ENCODE data around the gene SLC38A6. TPM values are rescaled to one million over a fixed set of nuclear protein-coding genes. Genes with fewer than 3 reads are reported as not detected.

The SLC38A6 gene
- total RNA-seq, 1 experiment from 2014 or later: 6.0 TPM

- H2BK15ac ChIP-seq (ENCODE audit: low read depth, low read length): no peak overlapping the region
- no peak overlapping the region for H3K14ac ChIP-seq (ENCODE audit: insufficient read depth, low read length)
- H3K4me2 ChIP-seq (ENCODE audit: insufficient read depth, insufficient read length, low read length): no peak overlapping the region
- no peak for DNase-seq
- no peak overlapping the region for H3K9ac ChIP-seq (ENCODE audit: extremely low read depth, insufficient read length, low read length)
- no peak overlapping the region for H4K8ac ChIP-seq (replicated peaks; ENCODE audit: insufficient read length, low read depth, low read length)
- H3K23ac ChIP-seq (ENCODE audit: insufficient read length, low read depth, low read length): no peak overlapping the region
- no peak overlapping the region for H2AFZ ChIP-seq (ENCODE audit: low read length)
- no peak overlapping the region for H3K56ac ChIP-seq (ENCODE audit: insufficient read length, low read depth, low read length)
- H2BK20ac ChIP-seq (ENCODE audit: low read depth, low read length, poor library complexity, severe bottlenecking): no peak overlapping the region
- Mint-ChIP-seq H3K27me3 (ENCODE audit: low read depth) (no peaks in the 10 kb centered on the region), H3K4me3 (no peak overlapping the region), H3K9me3 (no peaks in the 10 kb centered on the region; a peak in 1 of 5 replicates), H3K36me3 (ENCODE audit: insufficient read depth in 1 of 3, low read depth in 3 of 3) (peaks cover 0 to 9% (median 0%) of the 10 kb centered on the region in 3 experiments; a peak in 1 of 7 replicates), H3K27ac (no peak overlapping the region), H3K4me1 (no peaks in the 10 kb centered on the region)
- no peak overlapping the region for H2AK5ac ChIP-seq (ENCODE audit: insufficient read length, low read length)
- H3K27ac ChIP-seq (ENCODE audit: insufficient read length, low read depth, low read length): no peak overlapping the region
- no peak for TF ChIP-seq CTCF (conservative IDR thresholded peaks at IDR 0.05)
- no peak overlapping the region for H2BK120ac ChIP-seq (ENCODE audit: low read depth, low read length, poor library complexity, severe bottlenecking)
- H3K18ac ChIP-seq (ENCODE audit: insufficient read length, low read depth, low read length): no peak overlapping the region
- H3K9me3 ChIP-seq (ENCODE audit: control insufficient read depth, low read depth, low read length): no peaks in the 10 kb centered on the region
- H3K4me1 ChIP-seq (ENCODE audit: insufficient read depth, low read length): no peaks in the 10 kb centered on the region
- H2BK12ac ChIP-seq (ENCODE audit: insufficient read length, low read depth, low read length): no peak overlapping the region
- H4K5ac ChIP-seq (ENCODE audit: insufficient read length, low read depth, low read length): no peak overlapping the region
- no peak overlapping the region for H3T11ph ChIP-seq (ENCODE audit: low read length)
- H4K20me1 ChIP-seq (ENCODE audit: control insufficient read depth, insufficient read depth, insufficient read length): no peaks in the 10 kb centered on the region
- no peak overlapping the region for H2BK5ac ChIP-seq (ENCODE audit: insufficient read length, low read length)
- no peaks in the 10 kb centered on the region for H3K79me2 ChIP-seq (ENCODE audit: insufficient read depth, low read length)
- H4K91ac ChIP-seq (ENCODE audit: insufficient read length, low read depth, low read length): no peak overlapping the region
- no peaks in the 10 kb centered on the region; the same call in 1 of the 2 replicates for H3K27me3 ChIP-seq (ENCODE audit: insufficient read depth, low read length)
- H3K23me2 ChIP-seq (ENCODE audit: insufficient read length, low read depth, low read length, poor library complexity, severe bottlenecking): no peaks in the 10 kb centered on the region
- H3K4ac ChIP-seq (ENCODE audit: low read depth, low read length): no peak overlapping the region
- H3K79me1 ChIP-seq (ENCODE audit: insufficient read depth, low read depth, low read length, poor library complexity, severe bottlenecking): no peaks in the 10 kb centered on the region
Measured at GRCh38 chr14:60968671-60969070, 12.4 kb upstream of the SLC38A6 start.
